IPS-18a (cell line): ENCODE measurements around the gene PPARA.

ENCODE experiments used
- H3K27ac ChIP-seq: one replicate; pipeline ENCODE4 v1.5.1; 2013; ENCODE audit warnings: low read length
- H3K27me3 ChIP-seq: one replicate; pipeline ENCODE4 v1.6.1; 2013; ENCODE audit warnings: mild to moderate bottlenecking, low read length; ENCODE audit not compliant: control insufficient read depth, insufficient read depth
- H3K36me3 ChIP-seq: one replicate; pipeline ENCODE4 v1.6.1; 2013; ENCODE audit warnings: low read depth, low read length; ENCODE audit not compliant: control insufficient read depth
- H3K4me1 ChIP-seq: one replicate; pipeline ENCODE4 v1.6.1; 2013; ENCODE audit warnings: low read depth, low read length; ENCODE audit not compliant: control insufficient read depth
- H3K4me3 ChIP-seq: one replicate; pipeline ENCODE4 v1.5.1; 2013; ENCODE audit warnings: low read length
- H3K9ac ChIP-seq: one replicate; pipeline ENCODE4 v1.6.1; 2013; ENCODE audit warnings: mild to moderate bottlenecking, low read length, moderate library complexity
- H3K9me3 ChIP-seq: one replicate; pipeline ENCODE4 v1.6.1; 2013; ENCODE audit warnings: low read depth, low read length; ENCODE audit not compliant: control insufficient read depth

The PPARA gene

DNA sequence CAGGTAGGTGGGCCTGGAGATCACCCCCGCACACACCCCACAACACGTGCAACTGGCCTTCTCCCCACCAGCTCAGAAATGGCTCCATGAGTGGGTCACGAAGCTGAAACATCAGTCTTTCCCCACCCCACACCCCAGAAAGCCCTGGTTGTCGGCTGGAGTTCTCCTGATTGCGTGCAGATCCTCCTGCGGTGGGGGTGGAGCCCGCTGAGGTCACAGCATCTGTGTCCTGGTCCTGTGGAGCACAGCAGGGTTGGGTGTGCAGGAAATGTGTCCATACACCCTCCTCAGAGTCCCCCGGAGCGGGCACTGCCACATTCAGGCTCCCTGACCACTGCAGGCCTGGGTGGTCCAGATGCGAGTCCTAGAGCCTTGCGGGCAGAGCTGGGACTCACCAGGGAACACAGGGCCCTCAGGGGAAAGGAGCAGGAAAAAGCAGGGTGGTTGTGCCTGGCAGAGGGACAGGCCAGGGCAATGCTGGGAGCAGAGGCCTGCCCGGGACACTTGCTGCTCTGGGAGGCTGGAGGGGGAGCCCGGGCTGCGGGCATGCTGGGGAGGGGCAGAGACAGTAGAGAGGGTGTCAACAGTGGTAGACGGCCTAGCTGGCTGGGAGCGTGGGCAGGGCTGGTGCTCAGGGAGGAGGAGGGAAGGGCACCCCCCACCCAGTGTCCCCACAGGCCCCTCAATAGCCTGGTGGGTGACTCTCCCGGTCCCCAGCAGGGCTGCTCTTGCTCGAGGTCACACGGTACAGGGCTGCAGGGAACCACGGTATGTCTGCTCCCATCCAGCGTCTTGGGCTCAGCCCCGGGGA, 42.4 kb upstream of the PPARA start:
- H3K27ac ChIP-seq, result no peak overlapping the region
- H3K4me3 ChIP-seq, result no peak overlapping the region
- H3K4me1 ChIP-seq, result peaks cover 9% of the 10 kb centered on the region

DNA sequence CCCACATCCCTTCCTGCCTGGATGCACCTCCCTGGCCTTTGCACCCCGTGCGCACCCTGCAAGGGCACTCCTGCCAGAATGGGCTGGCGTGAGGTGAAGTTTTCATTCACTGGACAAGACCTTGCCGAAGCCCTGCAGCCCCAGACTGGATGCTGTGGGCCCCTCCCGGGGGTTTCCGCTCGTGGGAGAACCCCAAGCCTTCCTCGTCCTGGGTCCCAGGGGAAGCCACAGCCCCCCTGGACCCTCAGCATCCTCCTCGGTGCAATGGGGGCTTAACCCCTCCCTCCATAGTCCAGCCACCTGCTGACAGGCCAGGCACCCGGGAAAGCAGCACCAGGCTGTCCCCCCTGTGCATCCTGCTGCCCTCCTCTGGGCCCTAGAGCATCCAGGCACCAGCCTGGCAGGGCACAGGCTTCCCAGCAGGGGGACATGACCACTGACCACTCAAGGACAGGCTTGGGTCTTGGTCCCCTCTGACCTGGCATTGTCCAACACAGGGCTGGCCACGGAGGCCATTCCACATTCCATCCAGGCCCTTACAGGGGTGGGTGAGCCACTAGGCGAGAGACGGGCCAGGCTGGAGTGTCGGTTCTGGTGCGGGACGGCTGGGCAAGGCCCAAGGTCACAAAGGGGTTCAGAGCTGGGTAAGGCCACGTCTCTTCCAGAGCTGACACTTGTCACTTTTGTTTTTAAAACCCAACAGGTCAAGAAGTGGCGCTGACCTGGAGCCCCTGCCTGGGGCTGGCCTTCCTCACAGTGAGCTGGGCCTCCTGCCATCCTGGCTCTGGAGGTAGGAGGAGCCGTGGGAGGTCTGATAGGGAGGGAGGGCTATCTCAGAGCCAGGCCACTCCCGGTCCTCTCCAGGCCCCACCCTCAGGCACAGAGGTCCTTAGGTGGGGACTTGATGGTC, 41.5 kb upstream of the PPARA start:
- Histone ChIP-seq H3K36me3 (no peaks in the 10 kb centered on the region), H3K9ac (no peak overlapping the region), H3K4me1 (peaks cover 9% of the 10 kb centered on the region), H3K4me3 (no peak overlapping the region), H3K9me3 (no peaks in the 10 kb centered on the region), H3K27ac (no peak overlapping the region), H3K27me3 (no peaks in the 10 kb centered on the region)

More for the DNA sequence above, 42.4 kb upstream of the PPARA start:
- no peaks in the 10 kb centered on the region for H3K36me3 ChIP-seq
- H3K27me3 ChIP-seq, result no peaks in the 10 kb centered on the region
- H3K9me3 ChIP-seq, result no peaks in the 10 kb centered on the region
- no peak overlapping the region for H3K9ac ChIP-seq

DNA sequence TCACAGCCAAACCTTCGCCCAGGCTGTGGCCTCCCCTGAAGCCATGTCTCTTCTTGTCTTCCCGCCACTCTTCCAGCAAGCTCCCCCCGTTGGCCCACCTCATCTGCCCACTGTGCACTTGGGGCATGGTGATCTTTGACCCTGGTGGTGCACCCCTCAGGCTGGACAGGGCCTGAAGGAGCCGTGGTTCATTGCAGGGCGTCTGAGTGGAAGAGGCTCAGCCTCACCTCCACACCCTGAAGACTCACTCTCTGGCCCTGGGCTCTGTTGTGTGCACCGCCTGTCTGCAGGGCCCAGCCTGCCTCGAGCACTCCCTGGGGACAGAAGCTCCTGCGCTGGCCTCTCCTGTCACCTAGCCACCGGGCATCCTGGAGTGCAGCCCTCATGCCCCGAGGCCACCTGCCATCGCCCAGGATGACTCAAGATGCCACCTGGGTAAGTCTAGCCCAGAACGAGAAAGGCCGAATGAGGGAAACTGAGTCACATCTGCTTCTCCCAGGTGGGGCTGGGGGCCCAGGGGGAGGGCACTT, 40.8 kb upstream of the PPARA start:
- Histone ChIP-seq H3K4me1 (peaks cover 9% of the 10 kb centered on the region), H3K4me3 (no peak overlapping the region), H3K9ac (no peak overlapping the region), H3K36me3 (no peaks in the 10 kb centered on the region), H3K27ac (no peak overlapping the region), H3K9me3 (no peaks in the 10 kb centered on the region), H3K27me3 (no peaks in the 10 kb centered on the region)

DNA sequence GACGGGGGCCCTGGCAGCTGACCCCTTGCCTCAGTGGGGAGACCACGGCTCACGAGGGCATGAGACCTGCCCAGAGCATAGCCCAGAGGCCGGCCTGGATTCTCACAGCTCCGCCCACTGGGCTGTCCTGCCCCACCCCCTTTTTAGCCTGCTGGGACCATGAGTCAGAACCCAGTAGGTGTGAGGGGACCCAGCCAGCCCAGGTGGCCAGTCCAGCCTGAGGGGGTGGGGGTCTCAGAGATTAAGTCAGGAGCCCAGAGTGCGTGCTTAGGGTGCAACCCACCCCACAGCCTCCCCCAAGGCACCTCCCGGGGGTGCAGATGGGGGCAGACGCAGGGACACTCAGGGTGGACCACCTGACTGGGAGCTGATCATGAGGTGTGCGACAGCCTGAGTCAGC, 40.1 kb upstream of the PPARA start:
- H3K9me3 ChIP-seq, result no peaks in the 10 kb centered on the region
- no peak overlapping the region for H3K4me3 ChIP-seq
- H3K4me1 ChIP-seq, result peaks cover 9% of the 10 kb centered on the region
- no peak overlapping the region for H3K27ac ChIP-seq
- H3K9ac ChIP-seq, result no peak overlapping the region
- no peaks in the 10 kb centered on the region for H3K27me3 ChIP-seq
- H3K36me3 ChIP-seq, result no peaks in the 10 kb centered on the region

DNA sequence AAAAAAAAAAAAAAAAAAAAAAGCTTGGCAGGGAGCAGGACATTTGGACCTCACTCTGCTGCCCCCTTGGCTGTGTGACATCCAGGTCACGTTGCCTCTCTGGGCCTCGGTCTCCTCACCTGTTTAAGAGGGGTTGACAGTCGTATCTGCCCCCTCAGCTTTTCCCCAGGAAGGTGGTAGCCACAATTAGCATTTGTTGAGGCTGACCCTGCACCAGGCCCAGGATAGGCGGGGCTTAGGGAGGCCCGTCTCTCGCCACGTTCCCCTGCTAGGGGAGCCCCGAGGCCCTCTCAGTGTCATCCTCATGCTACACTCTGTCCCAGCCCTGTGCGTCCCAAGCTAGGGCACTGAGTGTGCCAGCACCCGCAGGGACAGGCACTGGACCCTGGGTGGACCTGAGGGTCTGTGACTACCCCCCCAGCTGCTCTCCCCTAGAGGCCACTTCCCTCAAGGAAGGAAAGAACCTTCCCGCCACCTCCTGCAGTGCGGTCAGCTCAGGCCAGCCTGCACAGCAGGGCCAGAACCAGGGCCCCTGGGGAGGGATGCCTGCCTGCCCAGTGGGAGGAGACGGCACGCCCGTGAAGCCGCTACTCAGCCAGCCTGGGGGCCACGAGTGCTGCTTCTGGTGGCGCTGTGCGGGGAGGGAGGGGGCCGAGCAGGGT, 38.5 kb upstream of the PPARA start:
- H3K27me3 ChIP-seq, result no peaks in the 10 kb centered on the region
- H3K9ac ChIP-seq, result no peak overlapping the region
- H3K4me1 ChIP-seq, result peaks cover 9% of the 10 kb centered on the region
- H3K4me3 ChIP-seq, result no peak overlapping the region
- H3K36me3 ChIP-seq, result no peaks in the 10 kb centered on the region
- no peaks in the 10 kb centered on the region for H3K9me3 ChIP-seq
- no peak overlapping the region for H3K27ac ChIP-seq

DNA sequence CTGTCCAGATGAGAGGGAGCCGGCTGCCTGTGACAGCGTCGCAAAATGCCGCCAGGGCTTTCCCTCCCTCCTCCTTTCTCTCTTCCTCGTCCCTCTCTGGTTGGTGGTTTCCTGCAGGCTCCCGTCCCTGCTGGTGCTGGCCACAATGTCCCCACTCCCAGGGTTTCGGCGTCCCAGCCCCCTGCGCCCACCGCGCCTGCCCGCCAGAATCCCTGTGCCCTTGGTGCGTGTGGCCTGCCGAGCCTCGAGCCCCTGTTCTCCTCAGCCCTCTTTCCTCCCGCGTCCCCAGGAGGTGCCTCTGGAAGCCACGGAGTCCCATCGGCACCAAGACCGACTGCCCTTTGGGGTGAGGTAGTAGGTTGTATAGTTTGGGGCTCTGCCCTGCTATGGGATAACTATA, 37.9 kb upstream of the PPARA start:
- Histone ChIP-seq H3K36me3 (no peaks in the 10 kb centered on the region), H3K4me1 (peaks cover 9% of the 10 kb centered on the region), H3K27ac (no peak overlapping the region), H3K9ac (no peak overlapping the region), H3K9me3 (no peaks in the 10 kb centered on the region), H3K27me3 (no peaks in the 10 kb centered on the region), H3K4me3 (no peak overlapping the region)

DNA sequence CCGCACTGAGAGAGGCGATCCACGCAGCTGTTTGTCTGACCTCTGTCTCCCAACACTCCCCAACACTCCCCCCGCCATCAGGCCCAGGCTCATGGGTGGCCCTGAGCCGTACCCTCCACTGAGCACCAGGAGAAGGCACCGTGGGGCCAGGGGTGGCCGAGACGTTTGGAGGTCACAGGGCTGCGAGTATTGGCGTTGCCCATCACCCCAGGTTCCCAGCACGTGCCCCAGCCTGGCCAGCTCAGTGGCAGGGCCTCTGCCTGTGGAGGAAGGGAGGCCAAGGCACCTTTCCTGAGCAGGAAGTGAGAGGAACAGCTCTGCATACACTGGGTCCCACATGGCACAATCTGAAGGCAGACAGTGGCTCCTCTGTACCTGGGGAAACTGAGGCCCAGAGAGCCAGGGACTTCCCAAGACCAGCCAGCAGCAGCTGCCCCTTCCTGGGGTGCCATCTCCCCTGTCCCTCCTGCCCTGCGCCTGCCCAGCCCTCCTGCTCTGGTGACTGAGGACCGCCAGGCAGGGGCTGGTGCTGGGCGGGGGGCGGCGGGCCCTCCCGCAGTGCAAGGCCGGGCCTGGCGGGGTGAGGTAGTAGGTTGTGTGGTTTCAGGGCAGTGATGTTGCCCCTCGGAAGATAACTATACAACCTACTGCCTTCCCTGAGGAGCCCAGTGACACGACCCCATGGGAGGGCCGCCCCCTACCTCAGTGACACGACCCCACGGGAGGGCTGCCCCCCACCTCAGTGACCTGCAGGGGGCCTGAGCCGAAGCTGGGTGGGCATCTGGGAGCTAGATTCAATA, 37.0 kb upstream of the PPARA start:
- Histone ChIP-seq H3K4me3 (no peak overlapping the region), H3K27ac (no peak overlapping the region), H3K27me3 (no peaks in the 10 kb centered on the region), H3K36me3 (no peaks in the 10 kb centered on the region), H3K9me3 (no peaks in the 10 kb centered on the region), H3K4me1 (peaks cover 9% of the 10 kb centered on the region), H3K9ac (no peak overlapping the region)

DNA sequence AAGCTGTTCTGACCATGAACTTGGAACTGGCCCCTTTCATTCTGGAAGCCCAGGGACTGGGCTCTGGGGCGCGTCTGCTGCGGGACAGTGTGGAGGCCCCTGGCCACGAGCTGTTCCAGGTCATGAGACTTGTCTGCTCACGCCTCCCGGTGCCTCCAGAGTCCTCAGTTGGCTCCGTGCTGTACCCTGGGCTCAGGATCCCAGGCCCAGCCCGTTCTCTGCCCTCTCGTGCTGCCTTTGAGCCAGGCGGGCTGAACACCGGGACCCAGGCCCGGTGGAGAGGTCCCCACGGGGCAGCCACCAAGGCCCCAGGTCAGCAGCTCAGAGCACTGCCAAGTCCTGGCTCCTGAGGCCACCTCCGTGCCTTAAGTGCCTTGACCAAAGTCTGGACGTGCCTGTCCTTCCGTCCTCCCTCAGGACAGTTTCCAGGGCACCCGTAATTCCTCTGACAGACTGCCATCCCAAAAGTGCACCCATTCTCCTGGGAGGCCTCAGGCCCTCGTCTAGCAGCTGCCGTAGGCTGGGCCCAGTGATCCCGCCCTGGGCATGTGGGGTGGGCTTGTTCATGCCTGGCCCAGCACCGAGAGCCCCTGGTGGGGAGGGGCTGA, 36.3 kb upstream of the PPARA start:
- H3K36me3 ChIP-seq, result no peaks in the 10 kb centered on the region
- no peaks in the 10 kb centered on the region for H3K27me3 ChIP-seq
- H3K4me3 ChIP-seq, result no peak overlapping the region
- peaks cover 9% of the 10 kb centered on the region for H3K4me1 ChIP-seq
- no peak overlapping the region for H3K27ac ChIP-seq
- H3K9ac ChIP-seq, result no peak overlapping the region
- H3K9me3 ChIP-seq, result no peaks in the 10 kb centered on the region

DNA sequence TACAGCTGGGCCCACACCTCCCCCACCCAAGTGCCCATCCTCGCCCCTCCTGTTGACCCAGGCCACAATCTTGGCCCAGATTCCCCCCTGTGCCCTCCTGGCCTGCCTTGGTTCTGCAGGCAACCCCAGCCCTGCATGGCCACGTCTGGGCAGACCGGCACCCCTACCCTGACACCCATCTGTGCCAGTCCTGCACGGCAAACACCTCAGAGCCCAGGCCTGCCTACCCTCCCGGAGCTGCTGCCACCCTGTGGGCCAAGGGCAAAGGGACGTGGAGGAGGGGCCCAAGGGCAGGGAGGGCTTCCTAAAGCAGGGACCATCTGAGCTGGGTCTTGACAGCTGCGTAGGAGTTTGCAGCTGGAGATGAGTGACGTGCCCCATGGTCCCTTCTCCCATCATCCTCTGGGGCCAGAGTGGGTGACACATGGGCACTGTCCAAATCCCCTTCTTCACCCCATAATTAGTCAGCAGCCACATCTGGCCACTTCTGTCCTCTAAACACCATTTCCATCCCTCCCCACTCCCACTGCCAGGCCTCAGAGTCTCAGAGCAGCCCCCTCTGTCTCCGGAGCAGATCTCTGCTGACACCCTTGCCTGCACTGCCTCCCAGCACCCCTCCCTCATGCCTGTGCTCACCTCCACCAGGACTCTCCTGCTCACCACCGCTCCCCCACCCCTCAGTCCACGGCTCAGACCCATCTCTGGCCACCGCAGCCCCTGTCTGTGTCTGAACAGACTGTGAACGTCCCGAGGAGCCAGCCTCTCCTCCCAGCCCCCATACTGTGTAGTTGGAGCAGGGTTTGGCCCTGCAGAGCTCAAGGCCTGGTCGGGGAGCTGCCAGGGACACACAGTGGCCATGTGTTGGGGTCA, 35.6 kb upstream of the PPARA start:
- H3K9me3 ChIP-seq, result no peaks in the 10 kb centered on the region
- H3K27ac ChIP-seq, result no peak overlapping the region
- peaks cover 9% of the 10 kb centered on the region for H3K4me1 ChIP-seq
- no peak overlapping the region for H3K4me3 ChIP-seq
- no peaks in the 10 kb centered on the region for H3K27me3 ChIP-seq
- no peak overlapping the region for H3K9ac ChIP-seq
- no peaks in the 10 kb centered on the region for H3K36me3 ChIP-seq

DNA sequence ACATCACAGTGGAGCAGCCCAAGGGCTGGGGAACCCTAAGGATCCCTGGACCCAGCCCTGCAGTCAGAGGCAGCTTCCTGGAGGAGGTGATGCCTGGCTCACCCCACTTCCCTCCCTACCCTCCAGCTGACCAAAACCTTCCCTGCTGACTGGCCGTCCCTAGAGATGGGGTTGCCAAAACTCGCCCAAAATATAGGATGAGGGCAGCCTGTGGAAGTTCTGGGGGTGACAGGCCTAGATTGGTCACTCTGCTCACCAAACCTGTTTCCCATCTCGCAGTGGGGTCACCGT, 35.0 kb upstream of the PPARA start:
- Histone ChIP-seq H3K4me1 (peaks cover 7% of the 10 kb centered on the region), H3K9ac (no peak overlapping the region), H3K36me3 (no peaks in the 10 kb centered on the region)

More for the DNA sequence above, 35.0 kb upstream of the PPARA start:
- Histone ChIP-seq H3K4me3 (no peak overlapping the region), H3K9me3 (no peaks in the 10 kb centered on the region), H3K27ac (no peak overlapping the region), H3K27me3 (no peaks in the 10 kb centered on the region)
